Activated B cell treated with CpG ODN at 0.5 μM for 24 hours (primary cell): Measurements from ENCODE around the gene PER2. TPM values are rescaled to one million over a fixed set of nuclear protein-coding genes. Genes with fewer than 3 reads are reported as not detected.

Experiments used
- ATAC-seq: fragments of 200-7000 bp; cut with Tn5 transposase; one replicate; pipeline ENCODE4 v1.10.0; 2021; ENCODE audit warnings: low read depth, mild to moderate bottlenecking, moderate library complexity
- CTCF ChIA-PET: fragments of 350-600 bp; sonication (Branson Sonifier 250); formaldehyde crosslinking; loops from one replicate; lab custom pipeline; 2021; ENCODE audit warnings: antibody characterized with exemption; lab: Charles Lee
- POLR2A ChIA-PET: fragments of 350-600 bp; sonication (Branson Sonifier 250); formaldehyde crosslinking; loops from one replicate; lab custom pipeline; 2021; ENCODE audit warnings: antibody characterized with exemption; lab: Charles Lee
- DNase-seq: peaks from one replicate; pipeline ENCODE4 v3.0.0; 2022
- H3K27ac Mint-ChIP-seq: one replicate; pipeline ENCODE4 v1.8.0; 2020; ENCODE audit warnings: mixed read lengths
- H3K27me3 Mint-ChIP-seq: one replicate; pipeline ENCODE4 v1.8.0; 2021; ENCODE audit warnings: mixed read lengths
- H3K36me3 Mint-ChIP-seq: one replicate; pipeline ENCODE4 v1.8.0; 2021; ENCODE audit warnings: low read depth, mixed read lengths
- H3K4me1 Mint-ChIP-seq: one replicate; pipeline ENCODE4 v1.8.0; 2021; ENCODE audit warnings: mixed read lengths
- H3K4me3 Mint-ChIP-seq: one replicate; pipeline ENCODE4 v1.8.0; 2020; ENCODE audit warnings: mild to moderate bottlenecking, mixed read lengths
- H3K9me3 Mint-ChIP-seq: one replicate; pipeline ENCODE4 v1.8.0; 2020; ENCODE audit warnings: mixed read lengths
- CTCF ChIP-seq: fragments of 200-600 bp; IDR thresholded peaks from one replicate; pipeline ENCODE4 v1.8.0; 2022; ENCODE audit warnings: antibody characterized with exemption, mild to moderate bottlenecking
- intact Hi-C: fragments of 100-400 bp; cut with micrococcal nuclease; formaldehyde crosslinking; loops from one replicate; pipeline ENCODE4 v1.15.1; 2024
- total RNA-seq: library from RNA; stranded (reverse); gene quantifications from 2 replicates; pipeline ENCODE4 v1.2.3, GENCODE V29; 2022

The PER2 gene
- total RNA-seq, 1 donor from 2014 or later: 16.6 TPM

- intact Hi-C loops: loop anchor here (1.0 to 5.0 kb wide), 2 partner anchors 33 to 532 kb away; partner anchors contain the start of gene PER2
- DNase-seq: no peak
- no peaks in the 10 kb centered on the region for H3K4me1 Mint-ChIP-seq
- no peaks in the 10 kb centered on the region for H3K27me3 Mint-ChIP-seq
- ATAC-seq: no peak
- no peaks in the 10 kb centered on the region for H3K9me3 Mint-ChIP-seq
- POLR2A ChIA-PET: no interaction called here
- H3K27ac Mint-ChIP-seq: no peak overlapping the region
- TF ChIP-seq CTCF: no peak
- CTCF ChIA-PET: no interaction called here
- H3K4me3 Mint-ChIP-seq: no peak overlapping the region
- peaks cover 82% of the 10 kb centered on the region for H3K36me3 Mint-ChIP-seq
These were observed 32.8 kb downstream of the PER2 start for GRCh38 chr2:238255636-238256035.

- CTCF ChIA-PET: interaction anchor here (2.3 kb wide), 1 partner anchor 8 kb away, joined by 13 read pairs; no protein-coding TSS in a partner anchor
- intact Hi-C loops: loop anchor here (5.0 kb wide), 1 partner anchor 532 kb away; no protein-coding TSS in a partner anchor
- no peak overlapping the region for H3K4me3 Mint-ChIP-seq
- H3K4me1 Mint-ChIP-seq: no peaks in the 10 kb centered on the region
- H3K27ac Mint-ChIP-seq: no peak overlapping the region
- DNase-seq (no peak), ATAC-seq (no peak)
- H3K36me3 Mint-ChIP-seq: peaks cover 81% of the 10 kb centered on the region
- H3K27me3 Mint-ChIP-seq: no peaks in the 10 kb centered on the region
- no peaks in the 10 kb centered on the region for H3K9me3 Mint-ChIP-seq
- no peak for TF ChIP-seq CTCF
- POLR2A ChIA-PET: no interaction called here
These were observed 33.3 kb downstream of the PER2 start for GRCh38 chr2:238255151-238255551.

- H3K27ac Mint-ChIP-seq: no peak overlapping the region
- H3K4me1 Mint-ChIP-seq: no peaks in the 10 kb centered on the region
- ChIA-PET POLR2A (no interaction called here), CTCF (interaction anchor here (2.3 kb wide), 1 partner anchor 9 kb away, joined by 13 read pairs; no protein-coding TSS in a partner anchor)
- DNase-seq (no peak), ATAC-seq (no peak)
- no peak overlapping the region for H3K4me3 Mint-ChIP-seq
- H3K27me3 Mint-ChIP-seq: no peaks in the 10 kb centered on the region
- peaks cover 80% of the 10 kb centered on the region for H3K36me3 Mint-ChIP-seq
- H3K9me3 Mint-ChIP-seq: no peaks in the 10 kb centered on the region
- TF ChIP-seq CTCF: no peak
- intact Hi-C loops: no loop called here
These were observed 34.2 kb downstream of the PER2 start for GRCh38 chr2:238254095-238254723.

GRCh38 chr2:238252766-238253630, 35.4 kb downstream of the PER2 start:
- ATAC-seq (no peak), DNase-seq (no peak)
- ChIA-PET CTCF (interaction anchor here (2.3 kb wide), 1 partner anchor 10 kb away, joined by 13 read pairs; no protein-coding TSS in a partner anchor), POLR2A (no interaction called here)
- intact Hi-C loops: no loop called here
- no peaks in the 10 kb centered on the region for H3K9me3 Mint-ChIP-seq
- H3K36me3 Mint-ChIP-seq: peaks cover 71% of the 10 kb centered on the region
- no peak overlapping the region for H3K27ac Mint-ChIP-seq
- H3K4me3 Mint-ChIP-seq: no peak overlapping the region
- H3K27me3 Mint-ChIP-seq: no peaks in the 10 kb centered on the region
- no peaks in the 10 kb centered on the region for H3K4me1 Mint-ChIP-seq
- no peak for TF ChIP-seq CTCF

GRCh38 chr2:238251986-238252385, 36.4 kb downstream of the PER2 start:
- Mint-ChIP-seq H3K27ac (no peak overlapping the region), H3K4me3 (no peak overlapping the region), H3K9me3 (no peaks in the 10 kb centered on the region), H3K27me3 (no peaks in the 10 kb centered on the region), H3K4me1 (no peaks in the 10 kb centered on the region), H3K36me3 (peaks cover 72% of the 10 kb centered on the region)
- ChIA-PET POLR2A (no interaction called here), CTCF (no interaction called here)
- no peak for TF ChIP-seq CTCF
- DNase-seq (no peak), ATAC-seq (no peak)
- intact Hi-C loops: no loop called here
